Breast epithelium (tissue), 4 donors: Measurements from ENCODE around the gene LIME1. TPM values are rescaled to one million over a fixed set of nuclear protein-coding genes. Genes with fewer than 3 reads are reported as not detected.

Experiments used
- DNase-seq, 2 donors: peaks; one replicate each; pipeline ENCODE4 v3.0.0-alpha.2; 2019; ENCODE audit warnings: low spot score in 2 of 2
- H3K27ac ChIP-seq, 2 donors: fragments of 200-600 bp; sonication (generic) in 1 of 2; one replicate each; pipeline ENCODE4 v1.5.1; 2016 to 2019; ENCODE audit warnings: mild to moderate bottlenecking in 1 of 2
- H3K27me3 ChIP-seq, 2 donors: fragments of 200-600 bp; sonication (generic) in 1 of 2; one replicate each; pipeline versions ENCODE4 v1.5.1 to v1.6.0; 2017 to 2019; ENCODE audit warnings: control low read depth in 1 of 2, mild to moderate bottlenecking in 1 of 2
- H3K36me3 ChIP-seq: fragments of 200-600 bp; one replicate; pipeline ENCODE4 v1.5.1; 2019
- H3K4me1 ChIP-seq, 2 donors: fragments of 200-600 bp; sonication (generic); one replicate each; pipeline ENCODE4 v1.5.1; 2016 to 2019; ENCODE audit warnings: control low read depth in 1 of 2
- H3K4me3 ChIP-seq, 3 donors: fragments of 200-600 bp; sonication (generic); 1 replicate in 2 of 3; 2 replicates in 1 of 3; pipeline ENCODE4 v1.5.1; 2016 to 2019; ENCODE audit warnings: mild to moderate bottlenecking in 3 of 3, moderate library complexity in 2 of 3
- H3K9me3 ChIP-seq, 2 donors: fragments of 200-600 bp; sonication (generic) in 1 of 2; one replicate each; pipeline ENCODE4 v1.5.1; 2016 to 2019; ENCODE audit warnings: control low read depth in 1 of 2
- CTCF ChIP-seq, 3 donors: fragments of 450-650 bp; IDR thresholded peaks; one replicate each; pipeline ENCODE4 v1.5.1; 2016 to 2017; ENCODE audit warnings: antibody characterized with exemption in 3 of 3, mild to moderate bottlenecking in 3 of 3, moderate library complexity in 3 of 3
- POLR2A ChIP-seq: fragments of 450-650 bp; IDR thresholded peaks from one replicate; pipeline ENCODE4 v1.6.1; 2016; ENCODE audit warnings: antibody characterized with exemption, mild to moderate bottlenecking, moderate library complexity
- POLR2AphosphoS5 ChIP-seq, 3 donors: sonication (generic); formaldehyde crosslinking; IDR thresholded peaks; one replicate each; pipeline ENCODE4 v1.6.1; 2017; ENCODE audit warnings: antibody characterized with exemption in 3 of 3
- intact Hi-C: fragments of 100-400 bp; cut with DNase I; formaldehyde crosslinking; loops from one replicate; pipeline ENCODE4 v1.15.1; 2023; ENCODE audit warnings: low total_unique reads
- total RNA-seq, 3 donors: library from RNA; depleted of rRNA; stranded (reverse); fragments of >200 nt; gene quantifications; one replicate each; pipeline ENCODE4 v1.1.0, GENCODE V29; 2016

LIME1 gene
- total RNA-seq, 3 donors from 2014 or later: 7.0 to 16.7 (median 12.0) TPM

DNA sequence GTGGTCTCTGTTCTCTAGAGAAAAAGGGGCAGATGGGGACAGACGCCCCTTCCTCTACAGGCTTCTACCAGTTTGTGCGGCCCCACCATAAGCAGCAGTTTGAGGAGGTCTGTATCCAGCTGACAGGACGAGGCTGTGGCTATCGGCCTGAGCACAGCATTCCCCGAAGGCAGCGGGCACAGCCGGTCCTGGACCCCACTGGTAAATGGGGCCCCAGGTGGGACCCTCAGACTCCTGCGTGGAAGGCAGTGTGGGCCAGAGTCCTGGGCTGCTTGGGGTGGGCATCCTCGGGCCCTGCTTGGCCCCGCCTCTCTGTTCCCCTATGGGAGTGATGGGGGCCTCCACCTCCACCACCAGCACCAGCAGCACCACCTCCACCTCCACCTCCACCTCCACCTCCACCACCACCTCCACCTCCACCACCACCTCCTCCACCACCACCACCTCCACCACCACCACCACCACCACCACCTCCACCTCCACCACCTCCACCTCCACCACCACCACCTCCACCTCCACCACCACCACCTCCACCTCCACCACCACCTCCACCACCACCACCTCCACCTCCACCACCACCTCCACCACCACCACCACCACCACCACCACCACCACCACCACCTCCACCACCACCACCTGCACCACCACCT is 43.3 kb upstream of the LIME1 start:
- TF ChIP-seq POLR2A (no peak), POLR2AphosphoS5 (IDR thresholded peaks at IDR 0.05) (no peak), CTCF (IDR thresholded peaks at IDR 0.05) (no peak)
- Histone ChIP-seq H3K36me3 (no peaks in the 10 kb centered on the region), H3K4me3 (no peak overlapping the region), H3K9me3 (no peaks in the 10 kb centered on the region), H3K27me3 (no peaks in the 10 kb centered on the region), H3K27ac (peak overlapping the region in 1 of 2 donors; percentile 69), H3K4me1 (peaks cover 5 to 14% of the 10 kb centered on the region in 2 donors)
- DNase-seq: no peak
- intact Hi-C loops: no loop called here

DNA sequence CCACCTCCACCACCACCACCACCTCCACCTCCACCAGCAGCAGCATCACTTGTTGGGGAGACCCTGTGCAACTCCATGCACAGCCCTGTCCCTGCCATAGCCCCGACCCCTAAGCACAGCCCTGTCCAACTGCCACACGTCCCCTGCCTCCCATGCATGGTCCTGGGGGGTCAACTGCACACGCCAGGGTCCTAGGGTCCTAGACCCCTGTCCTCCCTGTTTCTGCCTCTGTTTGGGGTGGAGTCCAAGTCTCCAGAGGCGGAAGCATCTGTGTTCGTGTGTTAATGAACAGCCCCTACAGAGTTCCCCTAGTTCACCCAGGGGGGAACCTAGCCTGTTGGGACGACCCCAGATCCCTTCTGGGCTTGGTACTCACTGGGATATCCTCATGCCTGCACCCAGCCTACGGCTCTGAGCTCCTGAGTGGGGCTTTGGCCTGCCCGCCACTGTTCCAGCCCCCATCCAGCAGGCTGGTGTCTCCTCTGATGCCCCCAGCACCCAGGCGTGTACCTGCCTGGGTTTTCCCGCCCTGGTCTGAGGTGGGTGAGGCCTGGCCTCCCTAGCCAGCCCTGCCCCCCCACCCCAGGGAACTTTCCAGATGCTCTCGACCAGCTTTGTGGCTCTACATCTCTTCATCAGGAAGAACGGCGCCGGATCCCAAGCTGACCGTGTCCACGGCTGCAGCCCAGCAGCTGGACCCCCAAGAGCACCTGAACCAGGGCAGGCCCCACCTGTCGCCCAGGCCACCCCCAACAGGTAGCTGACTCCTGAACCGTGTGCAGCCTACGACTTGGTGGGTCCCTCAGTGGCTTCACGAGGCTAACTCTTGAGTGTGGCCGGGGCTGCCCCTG is 42.5 kb upstream of the LIME1 start:
- Histone ChIP-seq H3K9me3 (no peaks in the 10 kb centered on the region), H3K4me3 (no peak overlapping the region), H3K27ac (peak overlapping the region in 1 of 2 donors; percentile 35), H3K27me3 (no peaks in the 10 kb centered on the region), H3K4me1 (peaks cover 12 to 14% of the 10 kb centered on the region in 2 donors), H3K36me3 (no peaks in the 10 kb centered on the region)
- DNase-seq: no peak
- intact Hi-C loops: no loop called here
- no peak for TF ChIP-seq POLR2A
- TF ChIP-seq POLR2AphosphoS5 (IDR thresholded peaks at IDR 0.05): no peak
- no peak for TF ChIP-seq CTCF (IDR thresholded peaks at IDR 0.05)

DNA sequence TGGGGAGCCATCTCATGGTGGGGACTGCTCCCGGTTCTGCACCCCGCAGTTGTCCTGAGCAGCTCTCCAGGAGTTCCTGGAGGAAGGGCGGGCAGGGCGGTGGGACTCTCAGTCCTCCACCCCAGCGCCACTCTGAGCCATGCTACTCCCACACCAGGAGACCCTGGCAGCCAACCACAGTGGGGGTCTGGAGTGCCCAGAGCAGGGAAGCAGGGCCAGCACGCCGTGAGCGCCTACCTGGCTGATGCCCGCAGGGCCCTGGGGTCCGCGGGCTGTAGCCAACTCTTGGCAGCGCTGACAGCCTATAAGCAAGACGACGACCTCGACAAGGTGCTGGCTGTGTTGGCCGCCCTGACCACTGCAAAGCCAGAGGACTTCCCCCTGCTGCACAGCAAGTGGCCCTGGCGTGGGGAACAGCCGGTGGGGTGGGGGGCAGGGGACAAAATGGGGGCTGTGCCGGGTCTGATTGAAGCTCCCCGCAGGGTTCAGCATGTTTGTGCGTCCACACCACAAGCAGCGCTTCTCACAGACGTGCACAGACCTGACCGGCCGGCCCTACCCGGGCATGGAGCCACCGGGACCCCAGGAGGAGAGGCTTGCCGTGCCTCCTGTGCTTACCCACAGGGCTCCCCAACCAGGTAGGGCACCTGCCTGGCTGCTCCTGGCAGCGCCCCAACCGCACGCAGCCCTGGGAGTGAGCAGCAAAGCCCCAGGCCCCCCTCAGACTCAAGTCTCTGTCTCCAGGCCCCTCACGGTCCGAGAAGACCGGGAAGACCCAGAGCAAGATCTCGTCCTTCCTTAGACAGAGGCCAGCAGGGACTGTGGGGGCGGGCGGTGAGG is 41.7 kb upstream of the LIME1 start:
- intact Hi-C loops: no loop called here
- peaks cover 14 to 17% of the 10 kb centered on the region in 2 donors for H3K4me1 ChIP-seq
- peak overlapping the region in 1 of 2 donors; percentile 35 for H3K27ac ChIP-seq
- DNase-seq: no peak
- H3K9me3 ChIP-seq: no peaks in the 10 kb centered on the region
- no peaks in the 10 kb centered on the region for H3K27me3 ChIP-seq
- no peaks in the 10 kb centered on the region for H3K36me3 ChIP-seq
- no peak for TF ChIP-seq POLR2A
- no peak for TF ChIP-seq CTCF (IDR thresholded peaks at IDR 0.05)
- TF ChIP-seq POLR2AphosphoS5 (IDR thresholded peaks at IDR 0.05): no peak
- no peak overlapping the region for H3K4me3 ChIP-seq

GRCh38 chr20:63695424-63696305 is 40.8 kb upstream of the LIME1 start:
- Histone ChIP-seq H3K4me1 (peaks cover 14 to 17% of the 10 kb centered on the region in 2 donors), H3K36me3 (no peaks in the 10 kb centered on the region), H3K9me3 (no peaks in the 10 kb centered on the region), H3K27me3 (no peaks in the 10 kb centered on the region), H3K27ac (peak overlapping the region in 1 of 2 donors; percentile 34), H3K4me3 (peak overlapping the region in 1 of 3 donors; percentile 57)
- no peak for TF ChIP-seq POLR2AphosphoS5 (IDR thresholded peaks at IDR 0.05)
- no peak for TF ChIP-seq POLR2A
- TF ChIP-seq CTCF (IDR thresholded peaks at IDR 0.05): no peak
- no peak for DNase-seq
- intact Hi-C loops: no loop called here
